Measurements from ENCODE around the gene G3BP1.

DNA sequence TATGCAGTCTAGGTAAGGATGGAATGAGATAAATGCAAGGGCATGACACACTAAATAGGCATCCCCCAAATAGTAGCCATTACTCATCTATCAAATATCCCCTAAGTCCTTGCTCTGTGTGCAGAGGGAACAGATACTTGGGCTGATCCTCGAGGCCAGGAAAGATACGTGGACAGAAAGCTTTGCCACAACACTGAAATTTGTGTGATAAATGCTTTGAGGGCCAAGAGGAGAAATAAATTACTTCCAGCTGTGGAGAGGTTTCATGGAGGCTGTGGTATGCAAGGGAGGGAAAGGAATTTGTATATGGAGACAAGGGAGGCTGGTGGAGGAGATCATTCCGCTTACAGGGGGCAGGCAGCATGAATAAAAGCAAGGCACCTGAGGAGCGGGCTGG is 31.8 kb upstream of the G3BP1 start:
- TF ChIP-seq, protein P1, sequence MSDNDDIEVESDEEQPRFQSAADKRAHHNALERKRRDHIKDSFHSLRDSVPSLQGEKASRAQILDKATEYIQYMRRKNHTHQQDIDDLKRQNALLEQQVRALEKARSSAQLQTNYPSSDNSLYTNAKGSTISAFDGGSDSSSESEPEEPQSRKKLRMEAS (IDR thresholded peaks at IDR 0.05): no peak
- TF ChIP-seq RAD21 (IDR thresholded peaks at IDR 0.05; ENCODE audit: low read depth) (no peak), TAF1 (IDR thresholded peaks at IDR 0.05; ENCODE audit: low read depth) (no peak), CEBPB (IDR thresholded peaks at IDR 0.05) (no peak), TEAD4 (IDR thresholded peaks at IDR 0.05) (no peak), EGR1 (IDR thresholded peaks at IDR 0.05) (no peak), FOXM1 (IDR thresholded peaks at IDR 0.05; ENCODE audit: borderline replicate concordance, low read depth) (no peak), NFIC (IDR thresholded peaks at IDR 0.05) (no peak), CREB1 (IDR thresholded peaks at IDR 0.05; ENCODE audit: low read depth) (no peak), EP300 (IDR thresholded peaks at IDR 0.05; ENCODE audit: borderline replicate concordance) (no peak), YY1 (IDR thresholded peaks at IDR 0.05; ENCODE audit: low read depth) (no peak)
- TF ChIP-seq, protein P2, sequence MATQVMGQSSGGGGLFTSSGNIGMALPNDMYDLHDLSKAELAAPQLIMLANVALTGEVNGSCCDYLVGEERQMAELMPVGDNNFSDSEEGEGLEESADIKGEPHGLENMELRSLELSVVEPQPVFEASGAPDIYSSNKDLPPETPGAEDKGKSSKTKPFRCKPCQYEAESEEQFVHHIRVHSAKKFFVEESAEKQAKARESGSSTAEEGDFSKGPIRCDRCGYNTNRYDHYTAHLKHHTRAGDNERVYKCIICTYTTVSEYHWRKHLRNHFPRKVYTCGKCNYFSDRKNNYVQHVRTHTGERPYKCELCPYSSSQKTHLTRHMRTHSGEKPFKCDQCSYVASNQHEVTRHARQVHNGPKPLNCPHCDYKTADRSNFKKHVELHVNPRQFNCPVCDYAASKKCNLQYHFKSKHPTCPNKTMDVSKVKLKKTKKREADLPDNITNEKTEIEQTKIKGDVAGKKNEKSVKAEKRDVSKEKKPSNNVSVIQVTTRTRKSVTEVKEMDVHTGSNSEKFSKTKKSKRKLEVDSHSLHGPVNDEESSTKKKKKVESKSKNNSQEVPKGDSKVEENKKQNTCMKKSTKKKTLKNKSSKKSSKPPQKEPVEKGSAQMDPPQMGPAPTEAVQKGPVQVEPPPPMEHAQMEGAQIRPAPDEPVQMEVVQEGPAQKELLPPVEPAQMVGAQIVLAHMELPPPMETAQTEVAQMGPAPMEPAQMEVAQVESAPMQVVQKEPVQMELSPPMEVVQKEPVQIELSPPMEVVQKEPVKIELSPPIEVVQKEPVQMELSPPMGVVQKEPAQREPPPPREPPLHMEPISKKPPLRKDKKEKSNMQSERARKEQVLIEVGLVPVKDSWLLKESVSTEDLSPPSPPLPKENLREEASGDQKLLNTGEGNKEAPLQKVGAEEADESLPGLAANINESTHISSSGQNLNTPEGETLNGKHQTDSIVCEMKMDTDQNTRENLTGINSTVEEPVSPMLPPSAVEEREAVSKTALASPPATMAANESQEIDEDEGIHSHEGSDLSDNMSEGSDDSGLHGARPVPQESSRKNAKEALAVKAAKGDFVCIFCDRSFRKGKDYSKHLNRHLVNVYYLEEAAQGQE (IDR thresholded peaks at IDR 0.05; ENCODE audit: low read depth): no peak
- TF ChIP-seq, protein P3, sequence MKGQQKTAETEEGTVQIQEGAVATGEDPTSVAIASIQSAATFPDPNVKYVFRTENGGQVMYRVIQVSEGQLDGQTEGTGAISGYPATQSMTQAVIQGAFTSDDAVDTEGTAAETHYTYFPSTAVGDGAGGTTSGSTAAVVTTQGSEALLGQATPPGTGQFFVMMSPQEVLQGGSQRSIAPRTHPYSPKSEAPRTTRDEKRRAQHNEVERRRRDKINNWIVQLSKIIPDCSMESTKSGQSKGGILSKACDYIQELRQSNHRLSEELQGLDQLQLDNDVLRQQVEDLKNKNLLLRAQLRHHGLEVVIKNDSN (IDR thresholded peaks at IDR 0.05): no peak

Measured in Ishikawa (cell line).